ENCODE data around the gene LRRC8C. TPM values are rescaled to one million over a fixed set of nuclear protein-coding genes. Genes with fewer than 3 reads are reported as not detected.

LRRC8C gene
- total RNA-seq, 1 donor from 2014 or later = 5.5 TPM

DNA sequence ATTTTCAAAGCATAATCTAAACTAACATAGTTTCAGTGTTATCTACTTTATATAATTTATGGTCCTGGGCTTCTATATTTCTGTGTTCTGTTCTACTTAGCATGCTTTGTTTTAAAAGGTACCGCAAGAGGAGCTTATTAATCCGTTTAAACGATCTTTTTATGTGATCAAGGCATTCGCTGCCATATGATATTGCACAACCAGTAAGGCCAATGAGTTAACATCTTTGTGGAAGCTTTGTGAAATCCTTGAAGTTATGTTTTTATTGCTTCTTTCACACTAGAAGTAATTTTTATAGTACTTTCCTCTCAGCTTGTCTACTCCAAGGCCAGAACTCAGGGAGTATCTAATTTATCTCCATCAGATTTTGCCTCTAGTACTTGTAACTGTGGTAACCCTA, 8.9 kb downstream of the LRRC8C start:
- Histone ChIP-seq H3K27me3 (ENCODE audit: control insufficient read depth, insufficient read depth, low read length) (no peaks in the 10 kb centered on the region), H3K4me3 (ENCODE audit: low read depth, low read length) (no peak overlapping the region), H3K36me3 (ENCODE audit: control insufficient read depth, insufficient read depth, low read length) (peaks cover 1% of the 10 kb centered on the region)
- FAIRE-seq (no peak), DNase-seq (ENCODE audit: low read depth) (no peak)
- TF ChIP-seq, protein P1, sequence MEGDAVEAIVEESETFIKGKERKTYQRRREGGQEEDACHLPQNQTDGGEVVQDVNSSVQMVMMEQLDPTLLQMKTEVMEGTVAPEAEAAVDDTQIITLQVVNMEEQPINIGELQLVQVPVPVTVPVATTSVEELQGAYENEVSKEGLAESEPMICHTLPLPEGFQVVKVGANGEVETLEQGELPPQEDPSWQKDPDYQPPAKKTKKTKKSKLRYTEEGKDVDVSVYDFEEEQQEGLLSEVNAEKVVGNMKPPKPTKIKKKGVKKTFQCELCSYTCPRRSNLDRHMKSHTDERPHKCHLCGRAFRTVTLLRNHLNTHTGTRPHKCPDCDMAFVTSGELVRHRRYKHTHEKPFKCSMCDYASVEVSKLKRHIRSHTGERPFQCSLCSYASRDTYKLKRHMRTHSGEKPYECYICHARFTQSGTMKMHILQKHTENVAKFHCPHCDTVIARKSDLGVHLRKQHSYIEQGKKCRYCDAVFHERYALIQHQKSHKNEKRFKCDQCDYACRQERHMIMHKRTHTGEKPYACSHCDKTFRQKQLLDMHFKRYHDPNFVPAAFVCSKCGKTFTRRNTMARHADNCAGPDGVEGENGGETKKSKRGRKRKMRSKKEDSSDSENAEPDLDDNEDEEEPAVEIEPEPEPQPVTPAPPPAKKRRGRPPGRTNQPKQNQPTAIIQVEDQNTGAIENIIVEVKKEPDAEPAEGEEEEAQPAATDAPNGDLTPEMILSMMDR (IDR thresholded peaks at IDR 0.05; ENCODE audit: insufficient read depth, low read length, severe bottlenecking) = no peak

DNA sequence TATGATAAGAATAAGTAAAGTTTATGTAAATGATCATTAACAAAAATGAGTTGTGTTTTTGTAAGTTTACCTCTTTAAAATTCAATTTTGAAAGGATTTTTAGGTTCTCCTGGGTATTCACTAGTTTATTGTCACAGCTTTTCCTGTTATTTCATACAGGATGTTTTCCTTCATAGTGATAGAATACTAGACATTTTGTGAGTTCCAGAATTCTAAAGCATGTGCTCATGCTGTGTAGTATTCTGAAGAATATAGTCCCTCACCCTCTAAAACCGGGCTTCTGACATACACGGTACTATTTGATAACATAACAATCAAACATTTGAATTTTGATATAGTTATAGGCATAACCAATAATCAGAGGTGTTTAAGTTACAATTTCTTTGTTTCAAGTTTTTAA, 10.7 kb downstream of the LRRC8C start:
- H3K36me3 ChIP-seq (ENCODE audit: control insufficient read depth, insufficient read depth, low read length) = peaks cover 1% of the 10 kb centered on the region
- TF ChIP-seq, protein P1 (IDR thresholded peaks at IDR 0.05; ENCODE audit: insufficient read depth, low read length, severe bottlenecking) = no peak
- H3K4me3 ChIP-seq (ENCODE audit: low read depth, low read length) = no peak overlapping the region
- H3K27me3 ChIP-seq (ENCODE audit: control insufficient read depth, insufficient read depth, low read length) = no peaks in the 10 kb centered on the region
- FAIRE-seq (no peak), DNase-seq (ENCODE audit: low read depth) (no peak)

DNA sequence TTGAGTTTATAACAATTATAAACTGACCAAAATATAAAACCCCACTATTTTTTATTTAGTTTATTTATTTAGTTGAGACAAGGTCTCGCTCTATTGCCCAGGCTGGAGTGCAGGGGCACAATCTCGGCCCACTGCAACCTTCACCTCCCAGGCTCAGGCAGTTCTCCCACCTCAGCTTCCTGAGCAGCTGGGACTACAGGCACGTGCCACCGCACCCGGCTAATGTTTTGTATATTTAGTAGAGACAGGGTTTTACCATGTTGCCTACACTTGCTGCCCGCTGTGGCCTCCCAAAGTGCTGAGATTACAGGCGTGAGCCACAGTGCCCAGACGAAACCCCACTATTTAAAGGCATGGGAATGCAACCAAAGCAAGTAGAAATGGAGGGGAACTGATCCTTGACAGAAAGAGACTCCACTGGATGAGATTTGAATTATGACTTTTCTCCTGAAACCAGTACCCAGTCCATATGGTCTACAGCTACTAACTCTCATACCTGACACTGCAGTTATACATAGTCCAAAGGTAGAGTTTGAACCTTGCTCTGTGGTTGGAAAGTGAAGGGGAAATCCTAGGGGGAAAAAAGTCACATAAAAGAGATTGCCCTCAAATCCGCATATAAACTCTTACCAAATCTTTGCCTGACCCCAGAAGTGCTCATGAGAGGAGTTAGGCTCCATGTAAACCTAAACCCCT, 11.3 kb downstream of the LRRC8C start:
- H3K36me3 ChIP-seq (ENCODE audit: control insufficient read depth, insufficient read depth, low read length) = peaks cover 1% of the 10 kb centered on the region
- FAIRE-seq = no peak
- H3K27me3 ChIP-seq (ENCODE audit: control insufficient read depth, insufficient read depth, low read length) = no peaks in the 10 kb centered on the region
- TF ChIP-seq, protein P1 (IDR thresholded peaks at IDR 0.05; ENCODE audit: insufficient read depth, low read length, severe bottlenecking) = no peak
- H3K4me3 ChIP-seq (ENCODE audit: low read depth, low read length) = no peak overlapping the region
- DNase-seq (ENCODE audit: low read depth) = no peak

DNA sequence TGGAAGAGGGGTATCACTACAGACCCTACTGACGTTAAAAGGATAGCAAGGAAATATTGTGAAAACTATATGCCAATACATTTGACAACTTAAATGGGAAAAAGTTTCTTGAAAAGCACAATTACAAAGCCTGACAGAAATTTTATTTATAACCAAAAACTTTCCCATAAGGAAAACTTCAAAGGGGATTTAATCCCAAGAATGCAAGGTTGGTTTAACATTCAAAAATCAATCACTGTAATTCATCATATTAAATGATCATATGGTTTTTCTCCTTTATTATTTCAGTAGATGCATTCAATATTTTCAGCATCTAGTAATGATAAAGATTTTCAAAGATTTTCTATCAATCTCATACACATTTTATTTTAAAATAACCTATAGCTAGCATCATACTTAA, 13.3 kb downstream of the LRRC8C start:
- Histone ChIP-seq H3K36me3 (ENCODE audit: control insufficient read depth, insufficient read depth, low read length) (peaks cover 3% of the 10 kb centered on the region), H3K4me3 (ENCODE audit: low read depth, low read length) (no peak overlapping the region), H3K27me3 (ENCODE audit: control insufficient read depth, insufficient read depth, low read length) (no peaks in the 10 kb centered on the region)
- no peak for DNase-seq (ENCODE audit: low read depth)
- TF ChIP-seq, protein P1 (IDR thresholded peaks at IDR 0.05; ENCODE audit: insufficient read depth, low read length, severe bottlenecking) = no peak
- FAIRE-seq = no peak

DNA sequence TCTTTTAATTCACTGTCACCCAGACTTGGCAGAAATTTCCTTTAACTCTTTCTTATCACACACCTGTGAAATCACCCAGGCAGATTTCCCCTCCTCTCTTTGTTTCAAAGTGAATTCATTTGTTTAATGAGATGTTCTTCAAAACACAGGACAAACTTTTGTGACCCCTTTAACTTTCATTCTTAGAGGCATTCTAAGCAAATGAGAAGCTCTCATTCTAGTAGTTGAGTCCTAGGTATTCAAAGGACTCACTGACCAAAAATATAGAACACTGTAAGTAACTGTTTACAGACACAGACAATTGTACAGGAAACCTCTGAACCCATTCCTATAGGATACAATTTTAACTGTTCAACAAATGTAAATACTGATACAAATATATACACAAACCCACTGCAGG, 16.9 kb downstream of the LRRC8C start:
- peaks cover 2% of the 10 kb centered on the region for H3K36me3 ChIP-seq (ENCODE audit: control insufficient read depth, insufficient read depth, low read length)
- no peak for DNase-seq (ENCODE audit: low read depth)
- FAIRE-seq = no peak
- no peaks in the 10 kb centered on the region for H3K27me3 ChIP-seq (ENCODE audit: control insufficient read depth, insufficient read depth, low read length)
- H3K4me3 ChIP-seq (ENCODE audit: low read depth, low read length) = no peak overlapping the region
- TF ChIP-seq, protein P1 (IDR thresholded peaks at IDR 0.05; ENCODE audit: insufficient read depth, low read length, severe bottlenecking) = no peak

DNA sequence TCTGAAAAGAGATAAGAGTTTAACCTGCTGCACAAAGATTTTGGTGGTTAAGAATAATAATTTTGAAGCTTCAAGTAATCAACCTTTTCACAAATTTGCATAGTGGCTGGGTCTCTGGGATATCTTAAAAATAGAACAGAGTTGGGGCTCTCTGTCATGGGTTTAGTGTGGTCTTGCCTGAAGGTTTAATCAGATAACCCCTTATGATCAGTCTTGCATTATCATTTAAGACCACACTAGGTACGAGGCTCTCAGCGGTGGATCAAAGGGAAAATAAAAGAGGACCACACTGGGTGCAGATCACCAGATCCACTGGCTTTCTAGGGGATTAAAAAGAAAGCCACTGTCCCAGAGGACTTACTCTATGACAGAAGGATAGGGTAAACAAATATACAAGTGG, 19.5 kb downstream of the LRRC8C start:
- FAIRE-seq (no peak), DNase-seq (ENCODE audit: low read depth) (no peak)
- Histone ChIP-seq H3K4me3 (ENCODE audit: low read depth, low read length) (no peak overlapping the region), H3K27me3 (ENCODE audit: control insufficient read depth, insufficient read depth, low read length) (no peaks in the 10 kb centered on the region), H3K36me3 (ENCODE audit: control insufficient read depth, insufficient read depth, low read length) (peaks cover 2% of the 10 kb centered on the region)
- TF ChIP-seq, protein P1 (IDR thresholded peaks at IDR 0.05; ENCODE audit: insufficient read depth, low read length, severe bottlenecking) = no peak

Measured in bronchial epithelial cell (primary cell).